Measurements from ENCODE around the gene TXN. TPM values are rescaled to one million over a fixed set of nuclear protein-coding genes. Genes with fewer than 3 reads are reported as not detected.
"Not testable (repeated sequence)": the region's sequence is repeated elsewhere in the genome, so short reads cannot be mapped to it uniquely, and the experiment has no call there.

Gene TXN
- total RNA-seq, 1 donor from 2014 or later: 170 TPM

- DNase-seq (ENCODE audit: low spot score): peak; percentile 46
Observed at GRCh38 chr9:110257097-110257841, 962 bp upstream of the TXN start.

GRCh38 chr9:110255463-110256379 is 586 bp downstream of the TXN start:
- peak; percentile 74 for DNase-seq (ENCODE audit: low spot score)

- no peak for DNase-seq (ENCODE audit: low spot score)
Observed at GRCh38 chr9:110255034-110255462, 1.3 kb downstream of the TXN start.

- DNase-seq (ENCODE audit: low spot score): no peak
Observed at GRCh38 chr9:110254500-110254899, 1.8 kb downstream of the TXN start.

- DNase-seq (ENCODE audit: low spot score): no peak
Observed at GRCh38 chr9:110252509-110253139, 3.7 kb downstream of the TXN start.

GRCh38 chr9:110251770-110252169 is 4.5 kb downstream of the TXN start:
- not testable (repeated sequence) for DNase-seq (ENCODE audit: low spot score)

- no peak for DNase-seq (ENCODE audit: low spot score)
Observed at GRCh38 chr9:110251212-110251611, 5.1 kb downstream of the TXN start.

GRCh38 chr9:110249603-110250002 is 6.7 kb downstream of the TXN start:
- DNase-seq (ENCODE audit: low spot score): no peak

GRCh38 chr9:110248361-110248760 is 7.9 kb downstream of the TXN start:
- DNase-seq (ENCODE audit: low spot score): no peak

GRCh38 chr9:110246214-110246613 is 10.1 kb downstream of the TXN start:
- DNase-seq (ENCODE audit: low spot score): no peak

- no peak for DNase-seq (ENCODE audit: low spot score)
Observed at GRCh38 chr9:110244616-110245015, 11.7 kb downstream of the TXN start.

GRCh38 chr9:110241858-110242321 is 14.4 kb downstream of the TXN start:
- no peak for DNase-seq (ENCODE audit: low spot score)

GRCh38 chr9:110241260-110241857 is 14.9 kb downstream of the TXN start:
- DNase-seq (ENCODE audit: low spot score): no peak

- no peak for DNase-seq (ENCODE audit: low spot score)
Observed at GRCh38 chr9:110240198-110240597, 16.1 kb downstream of the TXN start.

- no peak for DNase-seq (ENCODE audit: low spot score)
Observed at GRCh38 chr9:110228321-110228720, 28.0 kb downstream of the TXN start.

- no peak for DNase-seq (ENCODE audit: low spot score)
Observed at GRCh38 chr9:110224583-110224982, 31.7 kb downstream of the TXN start.

- no peak for DNase-seq (ENCODE audit: low spot score)
Observed at GRCh38 chr9:110220809-110221208, 35.5 kb downstream of the TXN start.

GRCh38 chr9:110217656-110218099 is 38.6 kb downstream of the TXN start:
- DNase-seq (ENCODE audit: low spot score): no peak

- no peak for DNase-seq (ENCODE audit: low spot score)
Observed at GRCh38 chr9:110214586-110215355, 41.5 kb downstream of the TXN start.

- DNase-seq (ENCODE audit: low spot score): no peak
Observed at GRCh38 chr9:110214090-110214489, 42.2 kb downstream of the TXN start.

Data from ureter (tissue), 1 donor.